Peyer's patch (tissue), 4 donors: ENCODE measurements around the gene TMEM232.

ENCODE experiments used
- POLR2A ChIP-seq, 2 donors: fragments of 450-650 bp; IDR thresholded peaks; one replicate each; pipeline ENCODE4 v1.5.1; 2017; ENCODE audit warnings: antibody characterized with exemption in 2 of 2, mild to moderate bottlenecking in 2 of 2, moderate library complexity in 2 of 2
- TF ChIP-seq, protein P1 (sequence below), 6 experiments: fragments of 450-650 bp in 4 of 6; fragments of 200-600 bp in 2 of 6; sonication (generic) in 1 of 6; IDR thresholded peaks; one replicate each; pipeline ENCODE4 v1.5.1; 2017 to 2019; ENCODE audit warnings: antibody characterized with exemption in 6 of 6, mild to moderate bottlenecking in 3 of 6, moderate library complexity in 1 of 6

DNA sequence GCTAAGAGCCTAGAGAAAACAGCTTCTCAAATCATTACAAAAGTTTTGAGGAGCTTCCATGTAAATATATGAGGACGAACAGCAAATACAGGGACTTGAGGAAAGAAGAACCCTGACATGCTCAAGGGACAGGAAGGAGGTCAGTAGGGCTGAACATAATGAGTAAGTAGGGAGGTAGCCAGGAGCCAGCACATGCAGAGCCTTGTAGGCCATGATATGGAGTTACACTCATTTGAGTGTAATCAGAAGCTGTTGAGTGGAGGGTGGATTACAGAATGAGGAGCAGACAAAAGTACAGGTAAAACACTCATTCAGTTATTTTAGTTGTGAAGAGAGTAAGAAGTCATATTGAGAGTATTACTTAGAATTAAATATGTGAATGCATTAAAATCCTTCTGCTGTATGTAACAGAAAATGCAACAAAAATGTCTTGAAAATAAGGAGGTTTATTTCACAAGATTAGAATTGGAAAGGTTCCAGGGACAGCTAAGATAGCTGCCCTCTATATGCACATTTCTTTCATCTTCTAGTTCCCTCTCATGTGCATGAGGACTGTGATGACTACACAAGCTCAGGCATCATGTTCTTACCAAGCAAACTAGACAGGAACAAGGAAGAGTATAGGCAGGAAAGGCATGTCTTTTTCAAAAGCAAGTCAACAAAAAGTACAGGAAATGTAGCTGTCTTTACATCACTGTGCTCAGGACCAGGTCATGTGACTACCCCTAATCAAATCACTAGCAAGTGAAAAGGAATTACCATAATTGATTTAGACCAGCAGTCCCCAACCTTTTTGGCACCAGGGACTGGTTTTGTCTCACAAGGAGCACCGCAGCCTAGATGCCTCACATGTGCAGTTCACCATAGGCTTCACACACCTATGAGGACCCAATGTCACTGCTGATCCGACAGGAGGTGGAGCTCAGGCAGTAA is 87.2 kb downstream of the TMEM232 start:
- TF ChIP-seq, protein P1, sequence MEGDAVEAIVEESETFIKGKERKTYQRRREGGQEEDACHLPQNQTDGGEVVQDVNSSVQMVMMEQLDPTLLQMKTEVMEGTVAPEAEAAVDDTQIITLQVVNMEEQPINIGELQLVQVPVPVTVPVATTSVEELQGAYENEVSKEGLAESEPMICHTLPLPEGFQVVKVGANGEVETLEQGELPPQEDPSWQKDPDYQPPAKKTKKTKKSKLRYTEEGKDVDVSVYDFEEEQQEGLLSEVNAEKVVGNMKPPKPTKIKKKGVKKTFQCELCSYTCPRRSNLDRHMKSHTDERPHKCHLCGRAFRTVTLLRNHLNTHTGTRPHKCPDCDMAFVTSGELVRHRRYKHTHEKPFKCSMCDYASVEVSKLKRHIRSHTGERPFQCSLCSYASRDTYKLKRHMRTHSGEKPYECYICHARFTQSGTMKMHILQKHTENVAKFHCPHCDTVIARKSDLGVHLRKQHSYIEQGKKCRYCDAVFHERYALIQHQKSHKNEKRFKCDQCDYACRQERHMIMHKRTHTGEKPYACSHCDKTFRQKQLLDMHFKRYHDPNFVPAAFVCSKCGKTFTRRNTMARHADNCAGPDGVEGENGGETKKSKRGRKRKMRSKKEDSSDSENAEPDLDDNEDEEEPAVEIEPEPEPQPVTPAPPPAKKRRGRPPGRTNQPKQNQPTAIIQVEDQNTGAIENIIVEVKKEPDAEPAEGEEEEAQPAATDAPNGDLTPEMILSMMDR (IDR thresholded peaks at IDR 0.05), result no peak
- TF ChIP-seq POLR2A (IDR thresholded peaks at IDR 0.05), result no peak
